ENCODE measurements around the gene USP24.

Gene USP24

DNA sequence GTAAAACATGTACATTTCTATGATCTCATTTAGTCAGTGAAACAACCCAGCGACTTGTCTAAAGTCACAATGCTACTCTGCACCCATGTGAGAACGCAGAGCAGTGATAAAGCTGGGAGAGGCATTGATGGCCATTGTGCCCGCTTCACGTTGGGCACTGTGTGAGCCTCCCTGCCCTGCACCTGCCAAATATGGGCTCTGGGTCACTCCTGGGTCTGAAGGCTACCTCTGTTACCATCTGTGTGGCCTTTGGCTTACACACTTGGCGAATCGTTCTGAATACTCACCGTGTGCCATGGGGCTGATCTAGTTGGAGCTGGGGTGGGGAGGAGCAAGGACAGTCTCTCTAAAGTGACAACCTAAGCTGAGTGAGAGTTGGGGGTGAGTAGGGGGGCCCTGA is 145.9 kb downstream of the USP24 start:
- Mint-ChIP-seq H3K4me1 (peaks cover 22% of the 10 kb centered on the region), H3K36me3 (peaks cover 76% of the 10 kb centered on the region), H3K4me3 (no peak overlapping the region), H3K9me3 (no peaks in the 10 kb centered on the region), H3K27ac (peak overlapping the region; percentile 50)
- ATAC-seq, result no peak
- DNase-seq (ENCODE audit: low spot score in 2 of 2), result no peak

GRCh38 chr1:55068638-55069037 is 146.5 kb downstream of the USP24 start:
- ATAC-seq (no peak), DNase-seq (ENCODE audit: low spot score in 2 of 2) (no peak)
- H3K27ac Mint-ChIP-seq, result peak overlapping the region; percentile 50
- H3K4me1 Mint-ChIP-seq, result peaks cover 20% of the 10 kb centered on the region
- no peaks in the 10 kb centered on the region for H3K9me3 Mint-ChIP-seq
- peaks cover 70% of the 10 kb centered on the region for H3K36me3 Mint-ChIP-seq
- no peak overlapping the region for H3K4me3 Mint-ChIP-seq

DNA sequence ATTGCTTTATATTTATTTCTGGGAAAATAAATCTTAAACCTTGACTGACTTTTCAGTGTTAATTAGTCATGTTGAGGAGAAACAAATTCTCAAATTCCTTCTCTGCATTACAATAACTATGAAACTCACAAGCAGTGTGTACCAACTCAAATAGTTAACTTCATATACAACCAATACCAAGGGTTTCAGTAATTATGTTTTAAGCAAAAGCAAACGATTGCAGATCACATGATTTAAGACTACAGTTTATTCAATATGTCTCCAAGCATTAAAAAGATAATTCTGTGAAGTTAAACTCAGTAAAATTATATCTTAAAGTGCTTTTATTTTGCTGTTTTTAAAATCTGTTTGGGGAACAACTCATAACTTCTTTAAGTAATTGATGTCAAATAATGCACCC is 147.2 kb downstream of the USP24 start:
- H3K27ac Mint-ChIP-seq, result no peak overlapping the region

GRCh38 chr1:55067022-55067778 is 148.0 kb downstream of the USP24 start:
- peaks cover 16% of the 10 kb centered on the region for H3K4me1 Mint-ChIP-seq
- no peak for ATAC-seq
- no peak overlapping the region for H3K27ac Mint-ChIP-seq
- H3K4me3 Mint-ChIP-seq, result no peak overlapping the region
- DNase-seq (ENCODE audit: low spot score in 2 of 2), result no peak
- no peaks in the 10 kb centered on the region for H3K9me3 Mint-ChIP-seq
- peaks cover 61% of the 10 kb centered on the region for H3K36me3 Mint-ChIP-seq

More for the DNA sequence above, 147.2 kb downstream of the USP24 start:
- H3K36me3 Mint-ChIP-seq, result peaks cover 63% of the 10 kb centered on the region
- H3K4me1 Mint-ChIP-seq, result peaks cover 16% of the 10 kb centered on the region
- no peak for DNase-seq (ENCODE audit: low spot score in 2 of 2)
- H3K4me3 Mint-ChIP-seq, result no peak overlapping the region
- ATAC-seq, result no peak
- no peaks in the 10 kb centered on the region for H3K9me3 Mint-ChIP-seq

DNA sequence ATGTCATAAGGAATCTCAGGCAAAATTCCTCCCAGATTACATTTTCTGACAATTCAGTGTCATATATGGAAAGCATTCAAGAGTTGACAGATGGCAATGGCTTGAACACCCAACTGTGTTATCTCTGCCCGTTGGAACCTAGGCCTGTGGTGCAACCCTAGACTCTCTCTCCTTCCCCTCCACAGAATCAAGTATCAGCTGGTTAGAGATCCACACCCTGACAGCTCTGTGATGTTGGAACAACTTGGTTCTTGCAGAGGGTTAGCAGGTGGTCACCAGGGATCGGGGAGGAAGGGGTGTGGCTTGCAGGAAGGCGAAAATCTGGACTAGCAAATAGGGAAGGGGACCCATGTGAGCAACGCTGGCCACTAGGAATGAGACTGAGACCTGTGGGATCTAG is 149.5 kb downstream of the USP24 start:
- Mint-ChIP-seq H3K9me3 (no peaks in the 10 kb centered on the region), H3K4me1 (peaks cover 14% of the 10 kb centered on the region), H3K4me3 (no peak overlapping the region), H3K36me3 (peaks cover 46% of the 10 kb centered on the region), H3K27ac (no peak overlapping the region)
- ATAC-seq, result no peak
- DNase-seq (ENCODE audit: low spot score in 2 of 2), result no peak

DNA sequence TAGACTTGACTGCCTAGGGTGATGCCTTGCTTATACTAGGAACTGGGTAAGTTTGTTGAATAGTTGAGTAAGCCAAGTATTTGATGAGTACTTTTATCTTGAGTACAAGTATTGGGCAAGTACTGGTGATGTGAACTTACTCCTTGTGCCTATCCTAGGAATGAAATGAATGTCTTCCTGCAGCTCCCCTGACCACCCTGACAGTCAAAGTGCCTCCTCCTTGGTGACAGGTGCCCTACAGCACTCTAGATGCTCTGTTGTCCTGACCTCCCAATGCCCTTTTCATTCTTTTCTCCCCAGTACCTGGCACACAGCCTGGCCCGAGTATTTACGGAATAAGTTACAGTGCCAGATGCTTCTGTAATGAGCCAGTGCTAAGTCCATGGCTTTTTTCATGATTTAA is 150.3 kb downstream of the USP24 start:
- peaks cover 38% of the 10 kb centered on the region for H3K36me3 Mint-ChIP-seq
- ATAC-seq (no peak), DNase-seq (ENCODE audit: low spot score in 2 of 2) (no peak)
- H3K4me3 Mint-ChIP-seq, result no peak overlapping the region
- H3K4me1 Mint-ChIP-seq, result peaks cover 21% of the 10 kb centered on the region
- no peaks in the 10 kb centered on the region for H3K9me3 Mint-ChIP-seq
- H3K27ac Mint-ChIP-seq, result no peak overlapping the region

- peaks cover 31% of the 10 kb centered on the region for H3K36me3 Mint-ChIP-seq
- H3K4me3 Mint-ChIP-seq, result no peak overlapping the region
- DNase-seq (ENCODE audit: low spot score in 2 of 2) (no peak), ATAC-seq (peak; percentile 36)
- H3K9me3 Mint-ChIP-seq, result no peaks in the 10 kb centered on the region
- no peak overlapping the region for H3K27ac Mint-ChIP-seq
- peaks cover 21% of the 10 kb centered on the region for H3K4me1 Mint-ChIP-seq
Observed at GRCh38 chr1:55064071-55064581, 151.0 kb downstream of the USP24 start.

GRCh38 chr1:55063577-55063942 is 151.6 kb downstream of the USP24 start:
- H3K27ac Mint-ChIP-seq, result no peak overlapping the region
- ATAC-seq, result no peak
- peaks cover 25% of the 10 kb centered on the region for H3K36me3 Mint-ChIP-seq
- H3K4me1 Mint-ChIP-seq, result peaks cover 21% of the 10 kb centered on the region
- no peaks in the 10 kb centered on the region for H3K9me3 Mint-ChIP-seq
- no peak for DNase-seq (ENCODE audit: low spot score in 2 of 2)
- H3K4me3 Mint-ChIP-seq, result no peak overlapping the region

DNA sequence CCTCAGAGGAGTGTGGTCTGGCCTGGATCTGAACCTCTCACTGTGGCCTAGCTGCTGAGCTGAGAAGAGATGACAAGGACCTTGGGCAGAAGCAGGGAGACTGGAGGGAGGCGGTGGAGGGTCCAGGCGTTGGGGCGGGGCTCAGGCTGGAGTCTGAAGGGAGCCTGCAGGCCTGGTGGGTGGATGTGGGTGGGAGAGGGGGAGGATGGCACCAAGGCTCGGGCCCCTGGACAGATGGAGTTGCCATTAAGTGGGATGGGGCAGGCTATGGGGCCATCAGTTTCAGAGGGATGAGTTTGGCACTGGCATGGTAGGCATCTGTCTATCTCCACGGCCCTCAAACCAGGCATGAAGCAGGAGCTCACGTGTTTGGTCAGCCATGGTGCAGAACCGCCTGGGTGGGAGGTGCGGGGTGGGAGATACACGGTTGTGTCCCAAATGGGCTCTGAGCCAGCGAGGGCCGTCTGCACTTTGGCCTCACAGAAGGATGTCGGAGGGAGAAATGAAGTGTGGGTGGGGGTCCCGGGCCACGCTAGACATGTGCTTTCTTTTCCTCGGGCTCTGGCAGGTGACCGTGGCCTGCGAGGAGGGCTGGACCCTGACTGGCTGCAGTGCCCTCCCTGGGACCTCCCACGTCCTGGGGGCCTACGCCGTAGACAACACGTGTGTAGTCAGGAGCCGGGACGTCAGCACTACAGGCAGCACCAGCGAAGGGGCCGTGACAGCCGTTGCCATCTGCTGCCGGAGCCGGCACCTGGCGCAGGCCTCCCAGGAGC is 152.2 kb downstream of the USP24 start:
- H3K36me3 Mint-ChIP-seq, result peaks cover 19% of the 10 kb centered on the region
- no peak overlapping the region for H3K4me3 Mint-ChIP-seq
- ATAC-seq, result no peak
- H3K4me1 Mint-ChIP-seq, result peaks cover 21% of the 10 kb centered on the region
- peak overlapping the region; percentile 74 for H3K27ac Mint-ChIP-seq
- H3K9me3 Mint-ChIP-seq, result no peaks in the 10 kb centered on the region
- DNase-seq (ENCODE audit: low spot score in 2 of 2), result no peak

DNA sequence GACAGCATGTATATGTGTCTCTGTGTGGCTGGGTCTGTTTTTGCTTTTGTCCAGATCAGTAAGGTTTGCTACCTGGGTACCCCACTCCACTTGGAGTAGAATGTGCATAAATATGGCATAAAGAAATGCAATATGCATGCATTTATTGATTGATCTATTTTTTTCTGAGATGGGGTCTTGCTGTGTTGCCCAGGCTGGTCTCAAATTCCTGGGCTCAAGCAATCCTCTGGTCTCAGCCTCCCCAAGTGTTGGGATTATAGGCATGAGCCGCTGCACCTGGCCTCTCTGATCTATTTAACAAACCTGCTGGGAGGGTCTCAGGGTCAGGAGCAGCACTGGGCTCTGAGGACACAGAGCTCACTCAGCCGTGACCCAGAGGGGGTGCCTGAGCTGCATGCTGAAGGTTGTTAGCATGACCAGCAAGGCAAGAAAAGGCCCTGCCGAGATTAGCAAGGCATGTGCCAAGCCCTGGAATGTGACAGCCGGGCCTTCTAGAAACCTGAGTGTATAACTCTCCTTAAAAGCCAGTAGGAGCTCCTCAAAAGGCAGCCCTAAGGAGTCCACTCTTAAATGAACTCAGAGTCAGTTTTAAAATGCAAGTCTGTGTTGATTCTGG is 153.3 kb downstream of the USP24 start:
- ATAC-seq (no peak), DNase-seq (ENCODE audit: low spot score in 2 of 2) (no peak)
- Mint-ChIP-seq H3K9me3 (no peaks in the 10 kb centered on the region), H3K36me3 (peaks cover 9% of the 10 kb centered on the region), H3K27ac (peak overlapping the region; percentile 74), H3K4me1 (peaks cover 13% of the 10 kb centered on the region), H3K4me3 (no peak overlapping the region)

DNA sequence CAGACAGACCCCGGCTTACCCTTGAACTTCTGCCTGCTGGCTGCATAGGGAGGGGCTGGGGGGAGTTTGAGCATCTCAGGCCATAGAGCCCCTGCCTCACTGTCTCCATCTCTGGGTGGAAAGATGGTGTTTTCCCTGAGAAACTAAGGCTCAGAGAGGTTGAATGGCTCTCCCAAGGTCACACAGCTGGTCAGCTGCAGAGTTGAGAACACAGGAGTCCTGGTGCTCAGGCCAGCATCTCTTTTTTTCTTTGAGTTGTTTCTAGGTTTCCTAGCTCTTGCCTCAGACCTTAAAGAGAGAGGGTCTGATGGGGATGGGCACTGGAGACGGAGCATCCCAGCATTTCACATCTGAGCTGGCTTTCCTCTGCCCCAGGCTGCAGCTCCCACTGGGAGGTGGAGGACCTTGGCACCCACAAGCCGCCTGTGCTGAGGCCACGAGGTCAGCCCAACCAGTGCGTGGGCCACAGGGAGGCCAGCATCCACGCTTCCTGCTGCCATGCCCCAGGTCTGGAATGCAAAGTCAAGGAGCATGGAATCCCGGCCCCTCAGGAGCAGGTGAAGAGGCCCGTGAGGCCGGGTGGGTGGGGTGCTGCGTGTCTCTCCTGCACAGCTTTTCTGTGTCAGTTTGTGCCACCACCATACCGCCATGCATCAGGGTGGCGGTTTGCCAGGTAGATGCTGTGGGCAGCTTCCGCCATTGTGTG is 154.0 kb downstream of the USP24 start:
- H3K27ac Mint-ChIP-seq, result no peak overlapping the region

GRCh38 chr1:55060133-55060999 is 154.8 kb downstream of the USP24 start:
- DNase-seq (ENCODE audit: low spot score in 2 of 2) (no peak), ATAC-seq (peak; percentile 75)
- peaks cover 11% of the 10 kb centered on the region for H3K4me1 Mint-ChIP-seq
- H3K4me3 Mint-ChIP-seq, result no peak overlapping the region
- H3K27ac Mint-ChIP-seq, result no peak overlapping the region
- H3K9me3 Mint-ChIP-seq, result no peaks in the 10 kb centered on the region
- peaks cover 6% of the 10 kb centered on the region for H3K36me3 Mint-ChIP-seq

More for the DNA sequence above, 154.0 kb downstream of the USP24 start:
- Mint-ChIP-seq H3K4me1 (peaks cover 11% of the 10 kb centered on the region), H3K36me3 (peaks cover 6% of the 10 kb centered on the region), H3K9me3 (no peaks in the 10 kb centered on the region), H3K4me3 (no peak overlapping the region)
- DNase-seq (ENCODE audit: low spot score in 2 of 2) (no peak), ATAC-seq (no peak)

- H3K36me3 Mint-ChIP-seq, result peaks cover 6% of the 10 kb centered on the region
- no peaks in the 10 kb centered on the region for H3K9me3 Mint-ChIP-seq
- H3K4me1 Mint-ChIP-seq, result peaks cover 11% of the 10 kb centered on the region
- no peak overlapping the region for H3K4me3 Mint-ChIP-seq
- no peak overlapping the region for H3K27ac Mint-ChIP-seq
- DNase-seq (ENCODE audit: low spot score in 2 of 2) (no peak), ATAC-seq (no peak)
Observed at GRCh38 chr1:55059302-55060132, 155.6 kb downstream of the USP24 start.

DNA sequence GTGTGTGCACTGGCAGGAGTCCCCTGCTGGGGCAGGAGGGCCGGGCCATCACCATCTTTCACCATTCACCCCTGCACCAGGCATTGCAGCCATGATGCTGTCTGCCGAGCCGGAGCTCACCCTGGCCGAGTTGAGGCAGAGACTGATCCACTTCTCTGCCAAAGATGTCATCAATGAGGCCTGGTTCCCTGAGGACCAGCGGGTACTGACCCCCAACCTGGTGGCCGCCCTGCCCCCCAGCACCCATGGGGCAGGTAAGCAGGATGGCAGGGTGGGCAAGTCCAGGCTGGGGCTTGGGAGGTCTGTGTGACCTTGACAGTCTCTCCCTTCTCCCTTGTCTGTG is 157.2 kb downstream of the USP24 start:
- Mint-ChIP-seq H3K27ac (no peak overlapping the region), H3K4me3 (no peak overlapping the region), H3K9me3 (no peaks in the 10 kb centered on the region), H3K4me1 (peaks cover 11% of the 10 kb centered on the region), H3K36me3 (peaks cover 6% of the 10 kb centered on the region)
- DNase-seq (ENCODE audit: low spot score in 2 of 2) (no peak), ATAC-seq (no peak)
